K562 (cell line): ENCODE data around the gene BCAN. TPM values are rescaled to one million over a fixed set of nuclear protein-coding genes. Genes with fewer than 3 reads are reported as not detected.

Experiments used
- BRF2 ChIP-seq: IDR thresholded peaks from 3 replicates; pipeline ENCODE4 v1.6.1; 2011; ENCODE audit warnings: borderline replicate concordance, mild to moderate bottlenecking; ENCODE audit not compliant: insufficient read length, insufficient read depth
- CC2D1A ChIP-seq: fragments of 450-650 bp; IDR thresholded peaks from 2 replicates; pipeline ENCODE4 v1.6.1; 2017; ENCODE audit warnings: mild to moderate bottlenecking
- CHD1 ChIP-seq: fragments of 200-600 bp; sonication (generic); IDR thresholded peaks from one replicate; pipeline ENCODE4 v1.6.1; 2012; ENCODE audit warnings: mild to moderate bottlenecking, moderate library complexity, low read length, inconsistent platforms
- CHD2 ChIP-seq: IDR thresholded peaks from 2 replicates; pipeline ENCODE4 v1.6.1; 2011; ENCODE audit warnings: low read depth, low read length
- CSDE1 ChIP-seq, 2 experiments: fragments of 450-650 bp; IDR thresholded peaks; 2 replicates each; pipeline ENCODE4 v1.6.1; 2016; ENCODE audit warnings: mild to moderate bottlenecking in 1 of 2
- FOXA3 ChIP-seq, 2 experiments: fragments of 450-650 bp in 1 of 2; sonication (generic) in 1 of 2; formaldehyde crosslinking; IDR thresholded peaks in 1 of 2; conservative IDR thresholded peaks in 1 of 2; 2 replicates each; pipeline versions ENCODE4 v1.4.0 to v1.8.0; 2020 to 2022; ENCODE audit warnings: mild to moderate bottlenecking in 2 of 2, missing genetic modification reagents in 1 of 2
- HDAC2 ChIP-seq: fragments of 450-650 bp; IDR thresholded peaks from 2 replicates; pipeline ENCODE4 v1.6.1; 2016; ENCODE audit warnings: mild to moderate bottlenecking
- HEY1 ChIP-seq: fragments of 250-450 bp; sonication (Bioruptor Pico); IDR thresholded peaks from 2 replicates; pipeline ENCODE4 v1.5.0; 2020; ENCODE audit warnings: mild to moderate bottlenecking, moderate library complexity, borderline replicate concordance
- MYNN ChIP-seq, 2 experiments: sonication (generic); formaldehyde crosslinking in 1 of 2; IDR thresholded peaks; 2 replicates each; pipeline versions ENCODE4 v1.5.0 to v1.6.1; 2016 to 2020; ENCODE audit warnings: antibody characterized with exemption in 1 of 2, missing genetic modification reagents in 1 of 2
- NBN ChIP-seq: fragments of 450-650 bp; IDR thresholded peaks from 2 replicates; pipeline ENCODE4 v1.6.1; 2016; ENCODE audit warnings: low read depth, mild to moderate bottlenecking
- RBM39 ChIP-seq: fragments of 200-400 bp; formaldehyde crosslinking; optimal IDR thresholded peaks from 2 replicates; pipeline ENCODE3; 2018; ENCODE audit warnings: low read depth, low read length
- RREB1 ChIP-seq: fragments of 250-450 bp; sonication (Bioruptor Pico); IDR thresholded peaks from 2 replicates; pipeline ENCODE4 v1.4.0; 2020
- SLC30A9 ChIP-seq: fragments of 250-450 bp; sonication (Bioruptor Pico); IDR thresholded peaks from 2 replicates; pipeline ENCODE4 v1.8.0; 2022; ENCODE audit warnings: mild to moderate bottlenecking, moderate library complexity
- SMARCA4 ChIP-seq: fragments of 450-650 bp; IDR thresholded peaks from 2 replicates; pipeline ENCODE4 v1.6.1; 2016
- SMARCE1 ChIP-seq: fragments of 450-650 bp; IDR thresholded peaks from 2 replicates; pipeline ENCODE4 v1.7.1; 2016; ENCODE audit warnings: mild to moderate bottlenecking
- SOX6 ChIP-seq: fragments of 450-650 bp; IDR thresholded peaks from 2 replicates; pipeline ENCODE4 v1.6.1; 2014; ENCODE audit warnings: mild to moderate bottlenecking
- SPI1 ChIP-seq: IDR thresholded peaks from 2 replicates; pipeline ENCODE4 v1.6.1; 2011; ENCODE audit warnings: low read depth, low read length, control low read depth, borderline replicate concordance
- SUPT5H ChIP-seq: fragments of 450-650 bp; IDR thresholded peaks from 2 replicates; pipeline ENCODE4 v1.6.1; 2016
- U2AF1 ChIP-seq: fragments of 200-400 bp; formaldehyde crosslinking; optimal IDR thresholded peaks from 2 replicates; pipeline ENCODE3; 2017; ENCODE audit warnings: mild to moderate bottlenecking, low read depth, low read length, moderate library complexity
- ZNF212 ChIP-seq: fragments of 450-650 bp; formaldehyde crosslinking; IDR thresholded peaks from 2 replicates; pipeline ENCODE4 v1.4.0; 2020; ENCODE audit warnings: mild to moderate bottlenecking
- ZNF347 ChIP-seq: fragments of 450-650 bp; formaldehyde crosslinking; IDR thresholded peaks from 2 replicates; pipeline ENCODE4 v1.4.0; 2020; ENCODE audit warnings: low read depth, mild to moderate bottlenecking, moderate library complexity
- ZNF551 ChIP-seq: fragments of 250-450 bp; sonication (Bioruptor Pico); IDR thresholded peaks from 2 replicates; pipeline ENCODE4 v1.5.0; 2021; ENCODE audit warnings: mild to moderate bottlenecking, moderate library complexity
- ZNF57 ChIP-seq: fragments of 450-650 bp; formaldehyde crosslinking; IDR thresholded peaks from 2 replicates; pipeline ENCODE4 v1.4.0; 2020; ENCODE audit warnings: mild to moderate bottlenecking, moderate library complexity
- ZNF644 ChIP-seq: fragments of 200-800 bp; sonication (Bioruptor generic); IDR thresholded peaks from 2 replicates; pipeline ENCODE4 v1.6.1; 2016; ENCODE audit warnings: low read depth, missing genetic modification characterization, missing compliant biosample characterization
- polyA plus RNA-seq, 8 experiments: library from polyadenylated mRNA; depleted of rRNA in 4 of 8; stranded (reverse) in 5 of 8; unstranded in 3 of 8; fragments of >200 nt; fragmentation: Nextera tagmentation in 2 of 8; fragmentation: Illumina TruSeq in 1 of 8; extraction: Ambion mirVana in 2 of 8; extraction: Trizol in 1 of 8; gene quantifications; 2 replicates each; pipeline versions ENCODE4 v1.2.1 to v1.2.3, GENCODE V29; 2011 to 2014; ENCODE audit warnings: inconsistent platforms in 1 of 8, missing spikeins in 1 of 8
- total RNA-seq, 7 experiments: library from RNA; depleted of rRNA in 6 of 7; stranded (reverse); fragments of >200 nt in 6 of 7; fragmentation: Illumina TruSeq in 2 of 7; extraction: Trizol in 2 of 7; gene quantifications; 2 replicates each; pipeline versions ENCODE4 v1.2.1 to v1.2.3, GENCODE V29; 2011 to 2021; ENCODE audit warnings: low replicate concordance in 1 of 7

BCAN gene
- total and polyA plus RNA-seq, 9 of the 15 experiments (the other 6 are each of a cell fraction or from before 2014, with no cell fraction given) = 0.04 to 0.33 (median 0.14) TPM; not detected in 5

- TF ChIP-seq FOXA3 (CRISPR knock-in tag; conservative IDR thresholded peaks at IDR 0.05 in 1 of 2, IDR thresholded peaks at IDR 0.05 in 1 of 2) (0 out of 4 replicates have a peak, but pooled peaks of 1 of the 2 experiments have one; percentile 73), RBM39 (no peak), ZNF644 (tag) (no peak), SMARCA4 (peak; percentile 82), CC2D1A (no peak), ZNF551 (CRISPR knock-in tag) (no peak), SMARCE1 (peak; percentile 93), RREB1 (CRISPR knock-in tag) (no peak), CHD1 (peak; percentile 93), U2AF1 (no peak), HDAC2 (peak; percentile 57; the same call in 1 of the 2 replicates), BRF2 (no peak), MYNN (IDR thresholded peaks at IDR 0.05) (peak; percentile 98), MYNN (CRISPR knock-in tag; IDR thresholded peaks at IDR 0.05) (no peak), CHD2 (peak; percentile 33; the same call in 1 of the 2 replicates), ZNF212 (CRISPR knock-in tag) (no peak), ZNF57 (CRISPR knock-in tag) (no peak), SOX6 (peak; percentile 51), SUPT5H (peak; percentile 94), CSDE1 (IDR thresholded peaks at IDR 0.05) (0 out of 4 replicates have a peak, but pooled peaks of 1 of the 2 experiments have one; percentile 57), SPI1 (no peak), HEY1 (no peak), ZNF347 (CRISPR knock-in tag) (no peak), SLC30A9 (CRISPR knock-in tag) (0 out of 2 replicates have a peak, but pooled peaks have one; percentile 31), NBN (peak; percentile 86)
Measured at GRCh38 chr1:156659988-156660751, 18.3 kb downstream of the BCAN start (continued).
